ENCODE results near the gene PLB1.

- TF ChIP-seq, protein P1, sequence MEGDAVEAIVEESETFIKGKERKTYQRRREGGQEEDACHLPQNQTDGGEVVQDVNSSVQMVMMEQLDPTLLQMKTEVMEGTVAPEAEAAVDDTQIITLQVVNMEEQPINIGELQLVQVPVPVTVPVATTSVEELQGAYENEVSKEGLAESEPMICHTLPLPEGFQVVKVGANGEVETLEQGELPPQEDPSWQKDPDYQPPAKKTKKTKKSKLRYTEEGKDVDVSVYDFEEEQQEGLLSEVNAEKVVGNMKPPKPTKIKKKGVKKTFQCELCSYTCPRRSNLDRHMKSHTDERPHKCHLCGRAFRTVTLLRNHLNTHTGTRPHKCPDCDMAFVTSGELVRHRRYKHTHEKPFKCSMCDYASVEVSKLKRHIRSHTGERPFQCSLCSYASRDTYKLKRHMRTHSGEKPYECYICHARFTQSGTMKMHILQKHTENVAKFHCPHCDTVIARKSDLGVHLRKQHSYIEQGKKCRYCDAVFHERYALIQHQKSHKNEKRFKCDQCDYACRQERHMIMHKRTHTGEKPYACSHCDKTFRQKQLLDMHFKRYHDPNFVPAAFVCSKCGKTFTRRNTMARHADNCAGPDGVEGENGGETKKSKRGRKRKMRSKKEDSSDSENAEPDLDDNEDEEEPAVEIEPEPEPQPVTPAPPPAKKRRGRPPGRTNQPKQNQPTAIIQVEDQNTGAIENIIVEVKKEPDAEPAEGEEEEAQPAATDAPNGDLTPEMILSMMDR (IDR thresholded peaks at IDR 0.05), result no peak
- no peak for TF ChIP-seq NR3C1 (IDR thresholded peaks at IDR 0.05)
Measured at GRCh38 chr2:28638102-28638501, 142.2 kb downstream of the PLB1 start.

Data from A549 (cell line).